Measurements from ENCODE around the gene SCAP. TPM values are rescaled to one million over a fixed set of nuclear protein-coding genes. Genes with fewer than 3 reads are reported as not detected.

SCAP gene
- total and polyA plus RNA-seq, 2 of the 13 experiments (the other 11 are each of a cell fraction or from before 2014, with no cell fraction given) = 40.4 to 53.3 TPM

DNA sequence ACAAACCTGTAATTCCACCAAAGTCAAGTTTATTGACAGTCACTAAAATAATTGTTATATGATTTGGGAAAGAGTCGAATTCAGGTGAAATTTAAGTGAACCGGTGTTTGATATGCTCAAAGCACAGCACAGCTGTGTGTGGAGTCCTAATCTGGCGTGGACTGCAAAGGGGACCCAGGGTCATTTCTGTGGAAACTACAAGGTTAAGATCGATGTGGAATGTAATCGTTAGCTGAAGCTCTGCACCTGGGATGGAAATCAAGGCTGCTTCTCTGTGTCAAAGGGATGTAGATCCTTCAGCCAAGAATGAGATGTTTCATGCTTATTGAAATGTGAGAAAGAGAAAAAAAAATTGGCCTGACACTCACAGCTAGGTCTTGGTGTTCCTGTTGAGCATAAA, 39.4 kb upstream of the SCAP start (continued):
- TF ChIP-seq, protein P1, sequence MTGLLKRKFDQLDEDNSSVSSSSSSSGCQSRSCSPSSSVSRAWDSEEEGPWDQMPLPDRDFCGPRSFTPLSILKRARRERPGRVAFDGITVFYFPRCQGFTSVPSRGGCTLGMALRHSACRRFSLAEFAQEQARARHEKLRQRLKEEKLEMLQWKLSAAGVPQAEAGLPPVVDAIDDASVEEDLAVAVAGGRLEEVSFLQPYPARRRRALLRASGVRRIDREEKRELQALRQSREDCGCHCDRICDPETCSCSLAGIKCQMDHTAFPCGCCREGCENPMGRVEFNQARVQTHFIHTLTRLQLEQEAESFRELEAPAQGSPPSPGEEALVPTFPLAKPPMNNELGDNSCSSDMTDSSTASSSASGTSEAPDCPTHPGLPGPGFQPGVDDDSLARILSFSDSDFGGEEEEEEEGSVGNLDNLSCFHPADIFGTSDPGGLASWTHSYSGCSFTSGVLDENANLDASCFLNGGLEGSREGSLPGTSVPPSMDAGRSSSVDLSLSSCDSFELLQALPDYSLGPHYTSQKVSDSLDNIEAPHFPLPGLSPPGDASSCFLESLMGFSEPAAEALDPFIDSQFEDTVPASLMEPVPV (CRISPR knock-in tag; IDR thresholded peaks at IDR 0.05) = no peak
- TF ChIP-seq, protein P2, sequence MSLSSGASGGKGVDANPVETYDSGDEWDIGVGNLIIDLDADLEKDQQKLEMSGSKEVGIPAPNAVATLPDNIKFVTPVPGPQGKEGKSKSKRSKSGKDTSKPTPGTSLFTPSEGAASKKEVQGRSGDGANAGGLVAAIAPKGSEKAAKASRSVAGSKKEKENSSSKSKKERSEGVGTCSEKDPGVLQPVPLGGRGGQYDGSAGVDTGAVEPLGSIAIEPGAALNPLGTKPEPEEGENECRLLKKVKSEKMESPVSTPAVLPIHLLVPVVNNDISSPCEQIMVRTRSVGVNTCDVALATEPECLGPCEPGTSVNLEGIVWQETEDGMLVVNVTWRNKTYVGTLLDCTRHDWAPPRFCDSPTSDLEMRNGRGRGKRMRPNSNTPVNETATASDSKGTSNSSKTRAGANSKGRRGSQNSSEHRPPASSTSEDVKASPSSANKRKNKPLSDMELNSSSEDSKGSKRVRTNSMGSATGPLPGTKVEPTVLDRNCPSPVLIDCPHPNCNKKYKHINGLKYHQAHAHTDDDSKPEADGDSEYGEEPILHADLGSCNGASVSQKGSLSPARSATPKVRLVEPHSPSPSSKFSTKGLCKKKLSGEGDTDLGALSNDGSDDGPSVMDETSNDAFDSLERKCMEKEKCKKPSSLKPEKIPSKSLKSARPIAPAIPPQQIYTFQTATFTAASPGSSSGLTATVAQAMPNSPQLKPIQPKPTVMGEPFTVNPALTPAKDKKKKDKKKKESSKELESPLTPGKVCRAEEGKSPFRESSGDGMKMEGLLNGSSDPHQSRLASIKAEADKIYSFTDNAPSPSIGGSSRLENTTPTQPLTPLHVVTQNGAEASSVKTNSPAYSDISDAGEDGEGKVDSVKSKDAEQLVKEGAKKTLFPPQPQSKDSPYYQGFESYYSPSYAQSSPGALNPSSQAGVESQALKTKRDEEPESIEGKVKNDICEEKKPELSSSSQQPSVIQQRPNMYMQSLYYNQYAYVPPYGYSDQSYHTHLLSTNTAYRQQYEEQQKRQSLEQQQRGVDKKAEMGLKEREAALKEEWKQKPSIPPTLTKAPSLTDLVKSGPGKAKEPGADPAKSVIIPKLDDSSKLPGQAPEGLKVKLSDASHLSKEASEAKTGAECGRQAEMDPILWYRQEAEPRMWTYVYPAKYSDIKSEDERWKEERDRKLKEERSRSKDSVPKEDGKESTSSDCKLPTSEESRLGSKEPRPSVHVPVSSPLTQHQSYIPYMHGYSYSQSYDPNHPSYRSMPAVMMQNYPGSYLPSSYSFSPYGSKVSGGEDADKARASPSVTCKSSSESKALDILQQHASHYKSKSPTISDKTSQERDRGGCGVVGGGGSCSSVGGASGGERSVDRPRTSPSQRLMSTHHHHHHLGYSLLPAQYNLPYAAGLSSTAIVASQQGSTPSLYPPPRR (CRISPR knock-in tag; IDR thresholded peaks at IDR 0.05; ENCODE audit: borderline replicate concordance) = no peak
- TF ChIP-seq RFXANK (CRISPR knock-in tag; IDR thresholded peaks at IDR 0.05) (no peak), ZC3H4 (CRISPR knock-in tag; IDR thresholded peaks at IDR 0.05; ENCODE audit: borderline replicate concordance) (no peak), LCORL (IDR thresholded peaks at IDR 0.05) (no peak), LCORL (CRISPR knock-in tag; IDR thresholded peaks at IDR 0.05) (no peak), SNRNP70 (IDR thresholded peaks at IDR 0.05; ENCODE audit: low read depth, low read length) (no peak), KLF11 (CRISPR knock-in tag; IDR thresholded peaks at IDR 0.05) (no peak), KDM1A (CRISPR knock-in tag; IDR thresholded peaks at IDR 0.05) (no peak), GATAD2A (CRISPR knock-in tag; IDR thresholded peaks at IDR 0.05) (peak; percentile 74), ZNF124 (CRISPR knock-in tag; IDR thresholded peaks at IDR 0.05) (no peak), SAFB2 (CRISPR knock-in tag; IDR thresholded peaks at IDR 0.05; ENCODE audit: borderline replicate concordance, low read depth) (no peak), SSRP1 (CRISPR knock-in tag; IDR thresholded peaks at IDR 0.05) (no peak)
- TF ChIP-seq, protein P3, sequence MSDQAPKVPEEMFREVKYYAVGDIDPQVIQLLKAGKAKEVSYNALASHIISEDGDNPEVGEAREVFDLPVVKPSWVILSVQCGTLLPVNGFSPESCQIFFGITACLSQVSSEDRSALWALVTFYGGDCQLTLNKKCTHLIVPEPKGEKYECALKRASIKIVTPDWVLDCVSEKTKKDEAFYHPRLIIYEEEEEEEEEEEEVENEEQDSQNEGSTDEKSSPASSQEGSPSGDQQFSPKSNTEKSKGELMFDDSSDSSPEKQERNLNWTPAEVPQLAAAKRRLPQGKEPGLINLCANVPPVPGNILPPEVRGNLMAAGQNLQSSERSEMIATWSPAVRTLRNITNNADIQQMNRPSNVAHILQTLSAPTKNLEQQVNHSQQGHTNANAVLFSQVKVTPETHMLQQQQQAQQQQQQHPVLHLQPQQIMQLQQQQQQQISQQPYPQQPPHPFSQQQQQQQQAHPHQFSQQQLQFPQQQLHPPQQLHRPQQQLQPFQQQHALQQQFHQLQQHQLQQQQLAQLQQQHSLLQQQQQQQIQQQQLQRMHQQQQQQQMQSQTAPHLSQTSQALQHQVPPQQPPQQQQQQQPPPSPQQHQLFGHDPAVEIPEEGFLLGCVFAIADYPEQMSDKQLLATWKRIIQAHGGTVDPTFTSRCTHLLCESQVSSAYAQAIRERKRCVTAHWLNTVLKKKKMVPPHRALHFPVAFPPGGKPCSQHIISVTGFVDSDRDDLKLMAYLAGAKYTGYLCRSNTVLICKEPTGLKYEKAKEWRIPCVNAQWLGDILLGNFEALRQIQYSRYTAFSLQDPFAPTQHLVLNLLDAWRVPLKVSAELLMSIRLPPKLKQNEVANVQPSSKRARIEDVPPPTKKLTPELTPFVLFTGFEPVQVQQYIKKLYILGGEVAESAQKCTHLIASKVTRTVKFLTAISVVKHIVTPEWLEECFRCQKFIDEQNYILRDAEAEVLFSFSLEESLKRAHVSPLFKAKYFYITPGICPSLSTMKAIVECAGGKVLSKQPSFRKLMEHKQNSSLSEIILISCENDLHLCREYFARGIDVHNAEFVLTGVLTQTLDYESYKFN (CRISPR knock-in tag; conservative IDR thresholded peaks at IDR 0.05) = peak; percentile 71
- TF ChIP-seq, protein P4, sequence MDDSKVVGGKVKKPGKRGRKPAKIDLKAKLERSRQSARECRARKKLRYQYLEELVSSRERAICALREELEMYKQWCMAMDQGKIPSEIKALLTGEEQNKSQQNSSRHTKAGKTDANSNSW (CRISPR knock-in tag; IDR thresholded peaks at IDR 0.05; ENCODE audit: borderline replicate concordance) = no peak
- TF ChIP-seq, protein P5, sequence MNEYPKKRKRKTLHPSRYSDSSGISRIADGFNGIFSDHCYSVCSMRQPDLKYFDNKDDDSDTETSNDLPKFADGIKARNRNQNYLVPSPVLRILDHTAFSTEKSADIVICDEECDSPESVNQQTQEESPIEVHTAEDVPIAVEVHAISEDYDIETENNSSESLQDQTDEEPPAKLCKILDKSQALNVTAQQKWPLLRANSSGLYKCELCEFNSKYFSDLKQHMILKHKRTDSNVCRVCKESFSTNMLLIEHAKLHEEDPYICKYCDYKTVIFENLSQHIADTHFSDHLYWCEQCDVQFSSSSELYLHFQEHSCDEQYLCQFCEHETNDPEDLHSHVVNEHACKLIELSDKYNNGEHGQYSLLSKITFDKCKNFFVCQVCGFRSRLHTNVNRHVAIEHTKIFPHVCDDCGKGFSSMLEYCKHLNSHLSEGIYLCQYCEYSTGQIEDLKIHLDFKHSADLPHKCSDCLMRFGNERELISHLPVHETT (CRISPR knock-in tag; conservative IDR thresholded peaks at IDR 0.05) = no peak
- TF ChIP-seq, protein P6, sequence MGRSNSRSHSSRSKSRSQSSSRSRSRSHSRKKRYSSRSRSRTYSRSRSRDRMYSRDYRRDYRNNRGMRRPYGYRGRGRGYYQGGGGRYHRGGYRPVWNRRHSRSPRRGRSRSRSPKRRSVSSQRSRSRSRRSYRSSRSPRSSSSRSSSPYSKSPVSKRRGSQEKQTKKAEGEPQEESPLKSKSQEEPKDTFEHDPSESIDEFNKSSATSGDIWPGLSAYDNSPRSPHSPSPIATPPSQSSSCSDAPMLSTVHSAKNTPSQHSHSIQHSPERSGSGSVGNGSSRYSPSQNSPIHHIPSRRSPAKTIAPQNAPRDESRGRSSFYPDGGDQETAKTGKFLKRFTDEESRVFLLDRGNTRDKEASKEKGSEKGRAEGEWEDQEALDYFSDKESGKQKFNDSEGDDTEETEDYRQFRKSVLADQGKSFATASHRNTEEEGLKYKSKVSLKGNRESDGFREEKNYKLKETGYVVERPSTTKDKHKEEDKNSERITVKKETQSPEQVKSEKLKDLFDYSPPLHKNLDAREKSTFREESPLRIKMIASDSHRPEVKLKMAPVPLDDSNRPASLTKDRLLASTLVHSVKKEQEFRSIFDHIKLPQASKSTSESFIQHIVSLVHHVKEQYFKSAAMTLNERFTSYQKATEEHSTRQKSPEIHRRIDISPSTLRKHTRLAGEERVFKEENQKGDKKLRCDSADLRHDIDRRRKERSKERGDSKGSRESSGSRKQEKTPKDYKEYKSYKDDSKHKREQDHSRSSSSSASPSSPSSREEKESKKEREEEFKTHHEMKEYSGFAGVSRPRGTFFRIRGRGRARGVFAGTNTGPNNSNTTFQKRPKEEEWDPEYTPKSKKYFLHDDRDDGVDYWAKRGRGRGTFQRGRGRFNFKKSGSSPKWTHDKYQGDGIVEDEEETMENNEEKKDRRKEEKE (IDR thresholded peaks at IDR 0.05) = no peak

All from HepG2 (cell line).